Breast epithelium (tissue), 4 donors: ENCODE measurements around the gene FAM135A. TPM values are rescaled to one million over a fixed set of nuclear protein-coding genes. Genes with fewer than 3 reads are reported as not detected.

ENCODE experiments used
- DNase-seq, 2 donors: peaks; one replicate each; pipeline ENCODE4 v3.0.0-alpha.2; 2019; ENCODE audit warnings: low spot score in 2 of 2
- H3K27ac ChIP-seq, 2 donors: fragments of 200-600 bp; sonication (generic) in 1 of 2; one replicate each; pipeline ENCODE4 v1.5.1; 2016 to 2019; ENCODE audit warnings: mild to moderate bottlenecking in 1 of 2
- H3K27me3 ChIP-seq, 2 donors: fragments of 200-600 bp; sonication (generic) in 1 of 2; one replicate each; pipeline versions ENCODE4 v1.5.1 to v1.6.0; 2017 to 2019; ENCODE audit warnings: control low read depth in 1 of 2, mild to moderate bottlenecking in 1 of 2
- H3K36me3 ChIP-seq: fragments of 200-600 bp; one replicate; pipeline ENCODE4 v1.5.1; 2019
- H3K4me1 ChIP-seq, 2 donors: fragments of 200-600 bp; sonication (generic); one replicate each; pipeline ENCODE4 v1.5.1; 2016 to 2019; ENCODE audit warnings: control low read depth in 1 of 2
- H3K4me3 ChIP-seq, 3 donors: fragments of 200-600 bp; sonication (generic); 1 replicate in 2 of 3; 2 replicates in 1 of 3; pipeline ENCODE4 v1.5.1; 2016 to 2019; ENCODE audit warnings: mild to moderate bottlenecking in 3 of 3, moderate library complexity in 2 of 3
- H3K9me3 ChIP-seq, 2 donors: fragments of 200-600 bp; sonication (generic) in 1 of 2; one replicate each; pipeline ENCODE4 v1.5.1; 2016 to 2019; ENCODE audit warnings: control low read depth in 1 of 2
- CTCF ChIP-seq, 3 donors: fragments of 450-650 bp; IDR thresholded peaks; one replicate each; pipeline ENCODE4 v1.5.1; 2016 to 2017; ENCODE audit warnings: antibody characterized with exemption in 3 of 3, mild to moderate bottlenecking in 3 of 3, moderate library complexity in 3 of 3
- POLR2A ChIP-seq: fragments of 450-650 bp; IDR thresholded peaks from one replicate; pipeline ENCODE4 v1.6.1; 2016; ENCODE audit warnings: antibody characterized with exemption, mild to moderate bottlenecking, moderate library complexity
- POLR2AphosphoS5 ChIP-seq, 3 donors: sonication (generic); formaldehyde crosslinking; IDR thresholded peaks; one replicate each; pipeline ENCODE4 v1.6.1; 2017; ENCODE audit warnings: antibody characterized with exemption in 3 of 3
- intact Hi-C: fragments of 100-400 bp; cut with DNase I; formaldehyde crosslinking; loops from one replicate; pipeline ENCODE4 v1.15.1; 2023; ENCODE audit warnings: low total_unique reads
- total RNA-seq, 3 donors: library from RNA; depleted of rRNA; stranded (reverse); fragments of >200 nt; gene quantifications; one replicate each; pipeline ENCODE4 v1.1.0, GENCODE V29; 2016

The FAM135A gene
- total RNA-seq, 3 donors from 2014 or later: 25.9 to 34.2 (median 30.2) TPM

- Histone ChIP-seq H3K9me3 (no peaks in the 10 kb centered on the region), H3K4me3 (no peak overlapping the region), H3K4me1 (no peaks in the 10 kb centered on the region), H3K27me3 (no peaks in the 10 kb centered on the region), H3K36me3 (no peaks in the 10 kb centered on the region), H3K27ac (no peak overlapping the region)
- TF ChIP-seq POLR2AphosphoS5 (IDR thresholded peaks at IDR 0.05): no peak
- no peak for TF ChIP-seq POLR2A
- TF ChIP-seq CTCF (IDR thresholded peaks at IDR 0.05): no peak
- intact Hi-C loops: loop anchor here (5.0 kb wide), 1 partner anchor 162 kb away; no protein-coding TSS in a partner anchor
- no peak for DNase-seq
Observed at GRCh38 chr6:70379473-70380013, 33.8 kb upstream of the FAM135A start.

GRCh38 chr6:70380252-70380651, 33.1 kb upstream of the FAM135A start:
- Histone ChIP-seq H3K9me3 (no peaks in the 10 kb centered on the region), H3K27ac (no peak overlapping the region), H3K4me3 (no peak overlapping the region), H3K36me3 (no peaks in the 10 kb centered on the region), H3K4me1 (no peaks in the 10 kb centered on the region), H3K27me3 (peaks cover 0 to 1% of the 10 kb centered on the region in 2 donors)
- no peak for TF ChIP-seq POLR2AphosphoS5 (IDR thresholded peaks at IDR 0.05)
- no peak for DNase-seq
- intact Hi-C loops: no loop called here

DNA sequence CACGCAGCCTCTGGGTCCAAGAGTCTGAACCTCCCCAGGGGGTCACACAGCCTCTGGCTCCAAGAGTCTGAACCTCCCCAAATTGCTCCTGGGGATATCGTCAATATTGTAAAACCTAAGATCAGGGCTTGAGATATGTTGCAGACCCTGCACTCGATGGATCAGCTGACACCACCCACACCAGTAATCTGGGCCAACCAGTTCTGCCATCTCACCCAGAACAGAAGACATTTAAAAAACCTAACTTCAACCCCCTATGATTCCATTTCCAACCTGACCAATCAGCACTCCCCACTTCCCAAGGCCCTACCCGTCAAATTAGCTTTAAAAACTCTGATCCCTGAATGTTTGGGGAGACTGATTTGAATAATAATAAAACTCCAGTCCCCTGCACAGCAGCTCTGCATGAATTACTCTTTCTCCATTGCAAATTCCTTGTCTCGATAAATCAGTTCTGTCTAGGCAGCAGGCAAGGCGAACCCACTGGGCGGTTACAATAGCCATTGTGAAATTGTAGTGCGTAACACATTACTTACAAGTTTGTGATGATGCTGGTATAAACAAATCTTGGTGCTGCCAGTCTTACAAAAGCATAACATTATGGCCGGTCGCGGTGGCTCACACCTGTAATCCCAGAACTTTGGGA, 32.4 kb upstream of the FAM135A start:
- Histone ChIP-seq H3K27ac (no peak overlapping the region), H3K4me1 (no peaks in the 10 kb centered on the region), H3K9me3 (no peaks in the 10 kb centered on the region), H3K27me3 (peaks cover 0 to 8% of the 10 kb centered on the region in 2 donors), H3K4me3 (no peak overlapping the region), H3K36me3 (no peaks in the 10 kb centered on the region)
- no peak for DNase-seq
- intact Hi-C loops: no loop called here
- TF ChIP-seq POLR2AphosphoS5 (IDR thresholded peaks at IDR 0.05): no peak
- no peak for TF ChIP-seq CTCF (IDR thresholded peaks at IDR 0.05)
- no peak for TF ChIP-seq POLR2A

- H3K4me1 ChIP-seq: no peaks in the 10 kb centered on the region
- no peaks in the 10 kb centered on the region for H3K9me3 ChIP-seq
- no peak overlapping the region for H3K4me3 ChIP-seq
- H3K27me3 ChIP-seq: peaks cover 0 to 11% of the 10 kb centered on the region in 2 donors
- no peak for TF ChIP-seq POLR2A
- H3K27ac ChIP-seq: no peak overlapping the region
- intact Hi-C loops: no loop called here
- H3K36me3 ChIP-seq: no peaks in the 10 kb centered on the region
- no peak for DNase-seq
Observed at GRCh38 chr6:70381417-70381782, 31.9 kb upstream of the FAM135A start.

DNA sequence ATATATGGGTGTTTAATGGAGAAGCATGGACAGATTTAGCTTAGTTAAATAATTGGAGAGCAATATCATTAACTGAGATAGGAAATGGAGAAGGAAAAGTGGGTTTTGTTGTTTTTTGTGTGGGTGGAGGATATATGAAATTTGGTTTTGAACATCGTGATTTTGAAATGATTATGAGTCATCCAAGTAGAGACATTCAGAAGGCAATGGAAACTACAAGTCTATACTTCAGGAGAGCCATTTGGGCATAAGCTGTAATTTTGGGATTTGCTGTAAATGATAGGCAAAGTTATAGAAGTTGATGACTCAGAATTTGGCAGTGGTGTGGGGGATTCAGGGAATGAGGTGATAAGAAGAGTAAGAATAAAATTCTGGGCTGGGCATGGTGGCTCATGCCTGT, 27.4 kb upstream of the FAM135A start:
- Histone ChIP-seq H3K36me3 (no peaks in the 10 kb centered on the region), H3K9me3 (no peaks in the 10 kb centered on the region), H3K27ac (no peak overlapping the region), H3K27me3 (peaks cover 0 to 11% of the 10 kb centered on the region in 2 donors), H3K4me1 (no peaks in the 10 kb centered on the region), H3K4me3 (no peak overlapping the region)
- DNase-seq: no peak
- TF ChIP-seq CTCF (IDR thresholded peaks at IDR 0.05): no peak
- no peak for TF ChIP-seq POLR2AphosphoS5 (IDR thresholded peaks at IDR 0.05)
- no peak for TF ChIP-seq POLR2A
- intact Hi-C loops: no loop called here

DNA sequence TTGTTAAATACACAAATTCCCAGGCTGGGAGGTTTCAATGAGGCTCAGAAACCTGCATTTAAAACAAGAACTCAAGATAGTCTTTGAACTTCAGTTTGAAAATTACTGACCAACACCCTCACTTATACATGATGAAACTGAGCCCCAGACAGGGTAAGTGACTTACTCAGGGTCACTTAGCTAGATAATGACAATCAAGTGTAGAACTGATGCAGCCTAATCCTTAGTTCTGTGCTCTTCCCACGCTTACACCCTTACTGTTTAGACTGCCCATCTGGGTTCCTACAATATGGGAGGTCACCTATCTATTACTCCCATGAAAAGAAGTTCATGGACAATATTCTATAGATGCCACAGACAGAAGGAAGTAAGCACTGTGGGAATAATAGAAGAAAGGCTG, 24.5 kb upstream of the FAM135A start:
- Histone ChIP-seq H3K27me3 (peaks cover 0 to 20% of the 10 kb centered on the region in 2 donors), H3K4me3 (no peak overlapping the region), H3K4me1 (no peaks in the 10 kb centered on the region), H3K36me3 (no peaks in the 10 kb centered on the region), H3K9me3 (no peaks in the 10 kb centered on the region), H3K27ac (no peak overlapping the region)
- intact Hi-C loops: no loop called here
- TF ChIP-seq POLR2AphosphoS5 (IDR thresholded peaks at IDR 0.05) (no peak), CTCF (IDR thresholded peaks at IDR 0.05) (no peak), POLR2A (no peak)
- DNase-seq: no peak
